ENCODE measurements around the gene RAMACL.

- no peak for TF ChIP-seq POLR2AphosphoS5 (IDR thresholded peaks at IDR 0.05; ENCODE audit: low read depth, low read length)
- TF ChIP-seq POLR2A (IDR thresholded peaks at IDR 0.05; ENCODE audit: low read depth, low read length): no peak
Measured at GRCh38 chr6:166572370-166573261, 13.9 kb downstream of the RAMACL start.
